GM19099 (cell line): ENCODE measurements around the gene CALN1.

Experiments used
- POLR2A ChIP-seq: IDR thresholded peaks from 3 replicates; pipeline ENCODE4 v1.6.1; 2011; ENCODE audit warnings: low read depth; ENCODE audit not compliant: insufficient read length; ENCODE audit errors: extremely low read depth

CALN1 gene

GRCh38 chr7:72080341-72080766, 331.8 kb downstream of the CALN1 start:
- TF ChIP-seq POLR2A = no peak

GRCh38 chr7:72078856-72079255, 333.3 kb downstream of the CALN1 start:
- no peak for TF ChIP-seq POLR2A

GRCh38 chr7:72078301-72078700, 333.8 kb downstream of the CALN1 start:
- no peak for TF ChIP-seq POLR2A

- no peak for TF ChIP-seq POLR2A
These were observed 334.4 kb downstream of the CALN1 start for GRCh38 chr7:72077786-72078185.

- no peak for TF ChIP-seq POLR2A
These were observed 339.2 kb downstream of the CALN1 start for GRCh38 chr7:72072901-72073300.

- TF ChIP-seq POLR2A = no peak
These were observed 342.9 kb downstream of the CALN1 start for GRCh38 chr7:72069263-72069662.

GRCh38 chr7:72064916-72065315, 347.2 kb downstream of the CALN1 start:
- no peak for TF ChIP-seq POLR2A

GRCh38 chr7:72063330-72063729, 348.8 kb downstream of the CALN1 start:
- TF ChIP-seq POLR2A = no peak

- no peak for TF ChIP-seq POLR2A
These were observed 349.5 kb downstream of the CALN1 start for GRCh38 chr7:72062666-72063065.

GRCh38 chr7:72059925-72060324, 352.2 kb downstream of the CALN1 start:
- TF ChIP-seq POLR2A = no peak

GRCh38 chr7:72058579-72058978, 353.6 kb downstream of the CALN1 start:
- TF ChIP-seq POLR2A = no peak

- TF ChIP-seq POLR2A = no peak
These were observed 354.3 kb downstream of the CALN1 start for GRCh38 chr7:72057796-72058195.

GRCh38 chr7:72057231-72057630, 354.9 kb downstream of the CALN1 start:
- TF ChIP-seq POLR2A = no peak

GRCh38 chr7:72055426-72055825, 356.7 kb downstream of the CALN1 start:
- TF ChIP-seq POLR2A = no peak

- no peak for TF ChIP-seq POLR2A
These were observed 358.8 kb downstream of the CALN1 start for GRCh38 chr7:72053292-72053691.

- no peak for TF ChIP-seq POLR2A
These were observed 363.7 kb downstream of the CALN1 start for GRCh38 chr7:72048420-72048819.

- TF ChIP-seq POLR2A = no peak
These were observed 369.3 kb downstream of the CALN1 start for GRCh38 chr7:72042855-72043254.
